ENCODE measurements around the gene RXFP4. TPM values are rescaled to one million over a fixed set of nuclear protein-coding genes. Genes with fewer than 3 reads are reported as not detected.

RXFP4 gene
- total and polyA plus RNA-seq, 9 of the 15 experiments (the other 6 are each of a cell fraction or from before 2014, with no cell fraction given) = 0.64 TPM; not detected in 8

GRCh38 chr1:155970531-155971167 lies 29.2 kb downstream of the RXFP4 start (continued):
- TF ChIP-seq AFF4 (CRISPR knock-in tag; IDR thresholded peaks at IDR 0.05) = no peak
- TF ChIP-seq KLF6 (CRISPR knock-in tag; IDR thresholded peaks at IDR 0.05; ENCODE audit: borderline replicate concordance) = no peak
- TF ChIP-seq TRIM28 (IDR thresholded peaks at IDR 0.05) = peak; percentile 36; the same call in 1 of the 2 replicates
- TF ChIP-seq TEAD1 (CRISPR knock-in tag; IDR thresholded peaks at IDR 0.05) = no peak
- TF ChIP-seq EGR1 (conservative IDR thresholded peaks at IDR 0.05) = peak; percentile 73
- TF ChIP-seq SMARCA4 (IDR thresholded peaks at IDR 0.05) = peak; percentile 64; the same call in 1 of the 2 replicates
- TF ChIP-seq ZNF24 (IDR thresholded peaks at IDR 0.05) = no peak
- no peak for TF ChIP-seq ZNF445 (CRISPR knock-in tag; IDR thresholded peaks at IDR 0.05; ENCODE audit: low read depth)
- no peak for TF ChIP-seq DEAF1 (CRISPR knock-in tag; IDR thresholded peaks at IDR 0.05)
- 0 out of 2 replicates have a peak, but pooled peaks have one; percentile 39 for TF ChIP-seq BRD4 (IDR thresholded peaks at IDR 0.05)
- peak; percentile 65; the same call in 1 of the 2 replicates for TF ChIP-seq MTA1 (IDR thresholded peaks at IDR 0.05; ENCODE audit: borderline replicate concordance)
- no peak for TF ChIP-seq THAP7 (CRISPR knock-in tag; IDR thresholded peaks at IDR 0.05)
- TF ChIP-seq ETV5 (CRISPR knock-in tag; IDR thresholded peaks at IDR 0.05; ENCODE audit: low read depth) = 0 out of 2 replicates have a peak, but pooled peaks have one; percentile 21
- peak; percentile 61 for TF ChIP-seq PRDM10 (IDR thresholded peaks at IDR 0.05; ENCODE audit: partially characterized antibody)
- TF ChIP-seq ZNF263 (CRISPR knock-in tag; IDR thresholded peaks at IDR 0.05; ENCODE audit: borderline replicate concordance) = peak; percentile 95
- TF ChIP-seq TFAP4 (CRISPR knock-in tag; IDR thresholded peaks at IDR 0.05; ENCODE audit: borderline replicate concordance) = peak; percentile 98
- no peak for TF ChIP-seq NCOA2 (IDR thresholded peaks at IDR 0.05; ENCODE audit: partially characterized antibody in 2 of 2)
